ENCODE measurements around the gene MRPL45. TPM values are rescaled to one million over a fixed set of nuclear protein-coding genes. Genes with fewer than 3 reads are reported as not detected.

Gene MRPL45
- total and polyA plus RNA-seq, 2 of the 13 experiments (the other 11 are each of a cell fraction or from before 2014, with no cell fraction given) = 89.5 to 157 TPM

DNA sequence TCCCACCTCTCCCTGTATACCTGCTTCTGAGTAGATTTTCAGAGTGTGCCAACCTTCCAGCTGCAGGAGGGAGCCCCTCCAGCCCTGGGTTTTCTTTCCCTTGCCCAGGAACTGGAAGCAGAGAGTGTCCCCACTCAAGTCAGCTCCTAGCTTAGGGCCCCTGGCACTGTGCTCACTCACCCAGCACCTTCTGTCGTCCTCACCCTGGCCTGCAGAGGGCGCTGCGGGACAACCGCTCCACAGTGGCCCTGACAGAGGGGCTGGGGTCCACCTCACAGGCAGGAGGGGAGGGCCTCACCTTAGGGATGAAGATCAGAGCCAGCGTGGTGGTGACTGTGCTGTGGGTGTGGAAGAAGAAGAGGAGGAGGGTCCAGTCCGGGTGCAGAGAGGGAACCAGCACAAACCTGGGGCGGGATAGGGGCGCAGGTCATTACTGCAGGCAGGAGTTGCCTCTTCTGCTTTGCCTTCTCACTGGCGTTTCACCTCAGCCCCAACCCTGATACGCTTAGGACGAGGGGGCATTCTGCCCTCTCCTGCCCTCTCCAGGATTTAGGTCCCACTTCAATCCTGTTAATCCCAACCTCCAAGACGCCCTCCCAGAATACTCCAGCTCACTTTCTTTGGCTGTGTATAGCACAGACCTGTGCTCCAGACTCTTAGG is 36.8 kb downstream of the MRPL45 start (continued):
- TF ChIP-seq GABPB1 (CRISPR knock-in tag; IDR thresholded peaks at IDR 0.05) (0 out of 2 replicates have a peak, but pooled peaks have one; percentile 14), KMT2A (CRISPR knock-in tag; IDR thresholded peaks at IDR 0.05) (no peak), RAD21 (CRISPR knock-in tag; IDR thresholded peaks at IDR 0.05) (peak; percentile 68), ZNF788 (CRISPR knock-in tag; IDR thresholded peaks at IDR 0.05; ENCODE audit: borderline replicate concordance) (0 out of 2 replicates have a peak, but pooled peaks have one; percentile 44)

DNA sequence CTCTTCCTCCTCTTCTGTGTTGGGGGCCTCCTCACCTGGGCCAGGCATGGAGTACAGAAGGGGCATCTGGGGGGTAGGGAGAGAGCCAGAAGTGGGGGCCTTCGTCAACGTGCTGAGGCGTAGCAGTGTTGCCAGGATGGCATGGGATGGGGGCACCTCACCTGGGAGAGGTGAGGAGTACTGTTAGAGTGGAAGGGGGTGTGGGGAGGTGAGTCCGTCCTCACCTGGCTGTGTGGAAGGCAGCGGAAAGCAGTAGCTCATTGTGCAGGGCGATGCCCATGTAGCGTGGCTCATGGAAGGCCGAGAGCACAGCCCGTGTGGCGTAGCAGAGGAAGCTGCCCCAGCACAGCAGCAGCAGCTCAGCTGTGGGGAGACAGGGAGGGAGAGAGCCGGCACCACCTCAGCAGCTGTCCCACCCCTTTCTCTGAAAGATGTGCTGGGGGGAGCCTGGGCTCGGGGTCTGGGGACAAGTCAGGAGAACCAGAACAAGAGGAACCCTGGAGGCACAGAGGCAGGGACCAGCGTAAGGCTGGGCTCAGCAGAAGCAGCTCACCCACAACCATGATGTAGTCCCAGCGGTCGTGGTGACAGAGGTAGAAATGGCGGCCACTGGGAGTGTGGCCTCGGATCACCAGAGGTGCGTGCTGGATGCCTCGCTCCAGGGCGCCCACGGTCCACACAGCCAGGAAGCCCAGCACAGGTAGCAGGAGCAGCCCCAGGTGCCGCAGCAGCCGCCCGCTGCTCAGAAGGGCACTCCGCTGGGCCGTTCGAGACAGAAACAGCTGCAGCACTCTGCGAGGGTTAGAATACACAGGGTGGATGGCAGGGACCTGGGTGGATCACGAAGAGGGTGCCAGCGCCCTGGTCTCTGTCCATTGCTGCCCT is 37.8 kb downstream of the MRPL45 start:
- ATAC-seq (no peak), FAIRE-seq (no peak), DNase-seq (ENCODE audit: low spot score) (no peak)
- Histone ChIP-seq H3K9ac (ENCODE audit: insufficient read depth, low read depth, low read length) (no peak overlapping the region), H3K27ac (ENCODE audit: extremely low read length, insufficient read depth, low read length) (no peak overlapping the region), H3K9me3 (ENCODE audit: low read length) (no peaks in the 10 kb centered on the region), H3K27me3 (ENCODE audit: control insufficient read depth in 1 of 2, insufficient read depth in 2 of 2, low read length in 2 of 2) (peaks cover 33 to 83% of the 10 kb centered on the region in 2 experiments), H3K4me1 (ENCODE audit: insufficient read depth, low read length) (no peaks in the 10 kb centered on the region), H2AFZ (ENCODE audit: low read length) (no peak overlapping the region), H3K36me3 (replicated peaks in 1 of 2; ENCODE audit: control insufficient read depth in 1 of 2, insufficient read depth in 2 of 2, low read length in 2 of 2) (no peaks in the 10 kb centered on the region), H3K4me3 (replicated peaks in 1 of 3; ENCODE audit: insufficient read depth in 1 of 3, low read depth in 2 of 3, low read length in 3 of 3) (no peak overlapping the region; a peak in 1 of 6 replicates), H4K20me1 (ENCODE audit: insufficient read depth, low read length) (no peaks in the 10 kb centered on the region), H3K79me2 (ENCODE audit: insufficient read depth, low read length) (no peaks in the 10 kb centered on the region), H3K4me2 (ENCODE audit: low read depth, low read length) (no peak overlapping the region)
- ChIA-PET CTCF (ENCODE audit: low intra/inter-chr PET ratio, low total read pairs) (interaction anchor here (0.9 to 2.2 kb wide), 2 partner anchors 15 to 80 kb away, joined by 3 to 9 read pairs; no protein-coding TSS in a partner anchor), POLR2A (interaction anchor here (1.1 to 2.2 kb wide), 2 partner anchors 15 to 80 kb away, joined by 3 to 14 read pairs; no protein-coding TSS in a partner anchor)
- intact Hi-C loops (cut with micrococcal nuclease; ENCODE audit: unreplicated experiment) (no loop called here), in situ Hi-C loops (cut with HindIII; ENCODE audit: extremely low pct_ligation_motif_present, low pct_unique_long_range_greater_than_20kb) (loop anchor here (5.0 kb wide), 1 partner anchor 158 kb away; no protein-coding TSS in a partner anchor)
- TF ChIP-seq, protein P1, sequence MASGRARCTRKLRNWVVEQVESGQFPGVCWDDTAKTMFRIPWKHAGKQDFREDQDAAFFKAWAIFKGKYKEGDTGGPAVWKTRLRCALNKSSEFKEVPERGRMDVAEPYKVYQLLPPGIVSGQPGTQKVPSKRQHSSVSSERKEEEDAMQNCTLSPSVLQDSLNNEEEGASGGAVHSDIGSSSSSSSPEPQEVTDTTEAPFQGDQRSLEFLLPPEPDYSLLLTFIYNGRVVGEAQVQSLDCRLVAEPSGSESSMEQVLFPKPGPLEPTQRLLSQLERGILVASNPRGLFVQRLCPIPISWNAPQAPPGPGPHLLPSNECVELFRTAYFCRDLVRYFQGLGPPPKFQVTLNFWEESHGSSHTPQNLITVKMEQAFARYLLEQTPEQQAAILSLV (CRISPR knock-in tag; IDR thresholded peaks at IDR 0.05; ENCODE audit: borderline replicate concordance) = no peak
- TF ChIP-seq, protein P2, sequence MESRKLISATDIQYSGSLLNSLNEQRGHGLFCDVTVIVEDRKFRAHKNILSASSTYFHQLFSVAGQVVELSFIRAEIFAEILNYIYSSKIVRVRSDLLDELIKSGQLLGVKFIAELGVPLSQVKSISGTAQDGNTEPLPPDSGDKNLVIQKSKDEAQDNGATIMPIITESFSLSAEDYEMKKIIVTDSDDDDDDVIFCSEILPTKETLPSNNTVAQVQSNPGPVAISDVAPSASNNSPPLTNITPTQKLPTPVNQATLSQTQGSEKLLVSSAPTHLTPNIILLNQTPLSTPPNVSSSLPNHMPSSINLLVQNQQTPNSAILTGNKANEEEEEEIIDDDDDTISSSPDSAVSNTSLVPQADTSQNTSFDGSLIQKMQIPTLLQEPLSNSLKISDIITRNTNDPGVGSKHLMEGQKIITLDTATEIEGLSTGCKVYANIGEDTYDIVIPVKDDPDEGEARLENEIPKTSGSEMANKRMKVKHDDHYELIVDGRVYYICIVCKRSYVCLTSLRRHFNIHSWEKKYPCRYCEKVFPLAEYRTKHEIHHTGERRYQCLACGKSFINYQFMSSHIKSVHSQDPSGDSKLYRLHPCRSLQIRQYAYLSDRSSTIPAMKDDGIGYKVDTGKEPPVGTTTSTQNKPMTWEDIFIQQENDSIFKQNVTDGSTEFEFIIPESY (CRISPR knock-in tag; IDR thresholded peaks at IDR 0.05) = peak; percentile 70
- TF ChIP-seq, protein P3, sequence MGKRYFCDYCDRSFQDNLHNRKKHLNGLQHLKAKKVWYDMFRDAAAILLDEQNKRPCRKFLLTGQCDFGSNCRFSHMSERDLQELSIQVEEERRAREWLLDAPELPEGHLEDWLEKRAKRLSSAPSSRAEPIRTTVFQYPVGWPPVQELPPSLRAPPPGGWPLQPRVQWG (CRISPR knock-in tag; IDR thresholded peaks at IDR 0.05; ENCODE audit: borderline replicate concordance, low read depth) = no peak
- TF ChIP-seq ZFP41 (CRISPR knock-in tag; IDR thresholded peaks at IDR 0.05; ENCODE audit: borderline replicate concordance) = 0 out of 2 replicates have a peak, but pooled peaks have one; percentile 25
- WGBS (ENCODE audit: low lambda C conversion rate) = 48% methylated on average over 26 of the region's 30 CpGs
- BruUV-seq (replicated peaks) = no TSS peak
